OCI-LY7 (cell line): ENCODE results near the gene B3GLCT. TPM values are rescaled to one million over a fixed set of nuclear protein-coding genes. Genes with fewer than 3 reads are reported as not detected.

ENCODE experiments used
- BruUV-seq: library from RNA; stranded (reverse); fragments of 400-500 nt; replicated peaks from 2 replicates; lab custom pipeline; 2021; lab: Mats Ljungman, UMichigan
- CTCF ChIA-PET: fragments of 300-600 bp; sonication (Branson Sonifier 250); formaldehyde crosslinking; loops from one replicate; lab custom pipeline; 2022; ENCODE audit warnings: antibody characterized with exemption; ENCODE audit not compliant: unreplicated experiment; lab: Charles Lee
- POLR2A ChIA-PET: fragments of 300-600 bp; sonication (Branson Sonifier 250); formaldehyde crosslinking; loops from one replicate; lab custom pipeline; 2022; ENCODE audit warnings: antibody characterized with exemption; lab: Charles Lee
- DNase-seq: peaks from one replicate; pipeline ENCODE4 v3.0.0-alpha.2; 2015; ENCODE audit warnings: low spot score
- H2AFZ ChIP-seq: fragments of 200-600 bp; sonication (generic), shearing (Covaris generic); 2 replicates; pipeline ENCODE4 v1.6.1; 2014; ENCODE audit warnings: mild to moderate bottlenecking, antibody characterized with exemption, low read length, moderate library complexity
- H3K27ac ChIP-seq: fragments of 200-600 bp; sonication (generic); 2 replicates; pipeline ENCODE4 v1.5.1; 2014; ENCODE audit warnings: mixed run types, low read depth, mild to moderate bottlenecking, moderate library complexity, low read length, inconsistent platforms; ENCODE audit not compliant: poor library complexity, severe bottlenecking
- H3K36me3 ChIP-seq: fragments of 200-600 bp; sonication (generic); 2 replicates; pipeline ENCODE4 v1.6.1; 2014; ENCODE audit warnings: mild to moderate bottlenecking, antibody characterized with exemption, low read length, moderate library complexity, mixed read lengths; ENCODE audit not compliant: insufficient read depth
- H3K4me1 ChIP-seq: fragments of 200-600 bp; sonication (generic); 2 replicates; pipeline ENCODE4 v1.5.1; 2014; ENCODE audit warnings: mild to moderate bottlenecking, low read length; ENCODE audit not compliant: insufficient read depth, poor library complexity, severe bottlenecking
- H3K4me2 ChIP-seq: fragments of 200-600 bp; sonication (generic); 2 replicates; pipeline ENCODE4 v1.6.1; 2014; ENCODE audit warnings: mild to moderate bottlenecking, low read length
- H3K4me3 ChIP-seq: fragments of 200-600 bp; sonication (generic); 2 replicates; pipeline ENCODE4 v1.5.1; 2014; ENCODE audit warnings: mild to moderate bottlenecking, low read depth, low read length; ENCODE audit not compliant: poor library complexity, severe bottlenecking
- H3K79me2 ChIP-seq: fragments of 200-600 bp; sonication (generic); 2 replicates; pipeline ENCODE4 v1.6.1; 2016; ENCODE audit warnings: low read depth, mild to moderate bottlenecking, low read length, moderate library complexity, mixed read lengths; ENCODE audit not compliant: insufficient read depth
- H3K9me2 ChIP-seq: fragments of 200-600 bp; sonication (generic); 2 replicates; pipeline ENCODE4 v1.6.1; 2016; ENCODE audit warnings: mild to moderate bottlenecking, low read length, mixed read lengths; ENCODE audit not compliant: insufficient read depth
- H3K9me3 ChIP-seq: fragments of 200-600 bp; sonication (generic); 2 replicates; pipeline ENCODE4 v1.6.1; 2014; ENCODE audit warnings: mild to moderate bottlenecking, mixed run types, low read length, mixed read lengths
- H4K20me1 ChIP-seq: fragments of 200-600 bp; sonication (generic); 2 replicates; pipeline ENCODE4 v1.6.1; 2014; ENCODE audit warnings: mild to moderate bottlenecking, antibody characterized with exemption, low read length, moderate library complexity, mixed read lengths; ENCODE audit not compliant: insufficient read depth
- CTCF ChIP-seq: fragments of 200-600 bp; sonication (generic); conservative IDR thresholded peaks from 2 replicates; pipeline ENCODE4 v1.5.1; 2014; ENCODE audit warnings: mild to moderate bottlenecking, antibody characterized with exemption, low read length, moderate library complexity, mixed read lengths
- EZH2phosphoT487 ChIP-seq: fragments of 200-600 bp; sonication (generic); IDR thresholded peaks from 2 replicates; pipeline ENCODE4 v1.6.1; 2018; ENCODE audit warnings: low read depth, borderline replicate concordance, mild to moderate bottlenecking, mixed run types, antibody characterized with exemption, low read length, moderate library complexity, mixed read lengths
- intact Hi-C: fragments of 100-400 bp; cut with micrococcal nuclease; formaldehyde crosslinking; loops from one replicate; pipeline ENCODE4 v1.10.0; 2022; ENCODE audit not compliant: unreplicated experiment
- total RNA-seq, 2 experiments: library from RNA; depleted of rRNA in 1 of 2; stranded (reverse); fragments of >200 nt in 1 of 2; shearing (Covaris generic) in 1 of 2; gene quantifications; 2 replicates each; pipeline ENCODE4 v1.2.3, GENCODE V29; 2014 to 2022

The B3GLCT gene
- total RNA-seq, 2 experiments from 2014 or later: 3.7 to 4.3 TPM

DNA sequence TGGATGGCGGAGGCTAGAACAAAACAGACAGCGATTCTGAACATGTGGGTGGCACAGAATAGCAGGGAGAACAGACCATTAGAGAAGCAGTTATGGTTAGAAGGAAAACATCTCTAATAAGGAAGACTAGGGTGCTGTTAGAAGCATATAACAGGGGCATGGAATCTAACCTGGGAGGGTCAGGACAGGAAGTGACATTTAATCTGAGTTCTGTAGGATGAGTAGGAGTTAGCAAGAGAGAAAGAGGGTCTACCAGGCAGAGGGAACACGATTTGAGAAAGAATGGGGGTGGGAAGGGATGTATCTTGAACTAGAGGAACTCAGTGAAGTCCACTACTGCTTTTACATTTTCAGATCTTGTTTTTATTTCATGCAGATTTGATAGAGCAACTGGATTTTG, 48.6 kb downstream of the B3GLCT start:
- TF ChIP-seq EZH2phosphoT487 (no peak), CTCF (no peak)
- Histone ChIP-seq H3K4me2 (no peak overlapping the region), H3K79me2 (no peaks in the 10 kb centered on the region), H3K4me3 (no peak overlapping the region), H3K36me3 (no peaks in the 10 kb centered on the region), H3K9me2 (no peaks in the 10 kb centered on the region), H2AFZ (no peak overlapping the region), H3K9me3 (0 out of 2 replicates have a peak, but pooled peaks cover 3% of the 10 kb centered on the region), H4K20me1 (no peaks in the 10 kb centered on the region), H3K27ac (no peak overlapping the region), H3K4me1 (no peaks in the 10 kb centered on the region)
- BruUV-seq: no TSS peak
- ChIA-PET POLR2A (interaction anchor here (1.0 to 2.9 kb wide), 2 partner anchors 9 to 13 kb away, joined by 3 to 14 read pairs; no protein-coding TSS in a partner anchor), CTCF (no interaction called here)
- no peak for DNase-seq
- intact Hi-C loops: no loop called here

DNA sequence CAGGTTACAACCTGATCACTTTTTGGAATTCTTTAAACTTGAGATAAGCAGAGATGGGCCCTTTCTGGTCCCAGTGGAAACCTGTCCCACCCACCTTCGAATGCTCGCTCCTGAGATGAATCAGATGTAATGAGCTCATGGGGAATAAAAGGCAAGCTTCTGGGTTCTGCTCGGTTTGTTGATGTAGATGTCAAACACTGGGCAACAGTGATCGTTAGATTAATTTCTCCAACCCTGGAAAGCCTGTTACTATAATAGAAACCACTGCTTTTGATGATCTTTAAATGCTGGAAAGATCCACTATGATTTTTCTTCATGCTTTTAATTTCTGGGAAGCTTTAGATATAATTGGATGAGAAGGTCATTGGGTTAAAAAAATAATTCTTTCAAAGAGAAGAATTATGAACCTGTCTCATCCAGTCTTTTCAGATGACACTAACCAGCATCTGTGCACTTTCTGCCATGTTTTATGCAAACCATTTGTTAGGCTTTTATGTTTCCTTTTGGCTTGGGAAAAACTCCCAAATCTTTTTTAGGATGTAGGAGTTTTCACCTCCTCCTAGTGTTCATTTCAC, 49.3 kb downstream of the B3GLCT start:
- no peaks in the 10 kb centered on the region for H3K36me3 ChIP-seq
- 0 out of 2 replicates have a peak, but pooled peaks cover 3% of the 10 kb centered on the region for H3K9me3 ChIP-seq
- H3K9me2 ChIP-seq: no peaks in the 10 kb centered on the region
- no peak overlapping the region for H3K4me2 ChIP-seq
- no peaks in the 10 kb centered on the region for H3K79me2 ChIP-seq
- no peaks in the 10 kb centered on the region for H4K20me1 ChIP-seq
- H3K4me3 ChIP-seq: no peak overlapping the region
- peaks cover 2% of the 10 kb centered on the region for H3K4me1 ChIP-seq
- H2AFZ ChIP-seq: no peak overlapping the region
- no peak for TF ChIP-seq CTCF
- no peak for TF ChIP-seq EZH2phosphoT487
- POLR2A ChIA-PET: interaction anchor here (0.8 to 2.9 kb wide), 4 partner anchors 8 to 106 kb away, joined by 3 to 14 read pairs (median 5); no protein-coding TSS in a partner anchor
- CTCF ChIA-PET: interaction anchor here (0.8 kb wide), 1 partner anchor 176 kb away, joined by 3 read pairs; no protein-coding TSS in a partner anchor
- no peak overlapping the region for H3K27ac ChIP-seq
- DNase-seq: no peak
- no TSS peak for BruUV-seq
- intact Hi-C loops: no loop called here

- Histone ChIP-seq H4K20me1 (no peaks in the 10 kb centered on the region), H3K27ac (no peak overlapping the region), H3K4me1 (peaks cover 10% of the 10 kb centered on the region), H3K4me2 (no peak overlapping the region), H3K9me3 (0 out of 2 replicates have a peak, but pooled peaks cover 3% of the 10 kb centered on the region), H3K4me3 (no peak overlapping the region), H2AFZ (no peak overlapping the region), H3K36me3 (no peaks in the 10 kb centered on the region), H3K79me2 (no peaks in the 10 kb centered on the region), H3K9me2 (no peaks in the 10 kb centered on the region)
- intact Hi-C loops: no loop called here
- CTCF ChIA-PET: no interaction called here
- no TSS peak for BruUV-seq
- no peak for TF ChIP-seq CTCF
- no peak for TF ChIP-seq EZH2phosphoT487
- DNase-seq: no peak
- POLR2A ChIA-PET: no interaction called here
Observed at GRCh38 chr13:31250435-31250834, 50.7 kb downstream of the B3GLCT start.
